Measurements from ENCODE around the gene NID1.

The NID1 gene

DNA sequence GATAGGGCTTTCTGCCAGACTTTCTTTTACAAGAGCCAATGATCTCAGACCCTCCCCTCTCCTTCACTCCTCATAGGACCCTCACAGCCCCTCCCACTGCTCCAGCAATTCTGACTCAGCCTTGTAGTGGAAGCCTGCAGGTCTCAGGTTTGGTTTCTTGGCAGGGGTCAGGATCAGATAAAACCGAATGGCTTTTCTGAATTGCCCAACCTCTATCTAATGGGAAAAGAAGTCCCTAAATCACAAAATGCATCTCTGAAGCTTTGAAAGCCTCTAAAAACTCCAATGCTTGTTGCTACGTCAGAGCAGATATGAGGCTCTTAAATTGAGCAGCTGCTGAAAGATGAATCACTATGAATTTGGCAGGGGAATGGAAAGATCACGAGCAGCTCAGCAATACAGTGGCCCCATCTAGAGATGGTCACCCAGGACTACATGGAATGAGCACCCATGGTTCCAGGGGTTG is 74.5 kb downstream of the NID1 start:
- no peaks in the 10 kb centered on the region for H3K27me3 ChIP-seq (replicated peaks)
- peaks cover 11% of the 10 kb centered on the region for H3K36me3 ChIP-seq (replicated peaks)
- DNase-seq = peak; percentile 63
- H3K27ac ChIP-seq = no peak overlapping the region
- in situ Hi-C loops (cut with HindIII; ENCODE audit: low pct_ligation_motif_present, low sequenced_read_pairs) = no loop called here
- TF ChIP-seq, protein P1, sequence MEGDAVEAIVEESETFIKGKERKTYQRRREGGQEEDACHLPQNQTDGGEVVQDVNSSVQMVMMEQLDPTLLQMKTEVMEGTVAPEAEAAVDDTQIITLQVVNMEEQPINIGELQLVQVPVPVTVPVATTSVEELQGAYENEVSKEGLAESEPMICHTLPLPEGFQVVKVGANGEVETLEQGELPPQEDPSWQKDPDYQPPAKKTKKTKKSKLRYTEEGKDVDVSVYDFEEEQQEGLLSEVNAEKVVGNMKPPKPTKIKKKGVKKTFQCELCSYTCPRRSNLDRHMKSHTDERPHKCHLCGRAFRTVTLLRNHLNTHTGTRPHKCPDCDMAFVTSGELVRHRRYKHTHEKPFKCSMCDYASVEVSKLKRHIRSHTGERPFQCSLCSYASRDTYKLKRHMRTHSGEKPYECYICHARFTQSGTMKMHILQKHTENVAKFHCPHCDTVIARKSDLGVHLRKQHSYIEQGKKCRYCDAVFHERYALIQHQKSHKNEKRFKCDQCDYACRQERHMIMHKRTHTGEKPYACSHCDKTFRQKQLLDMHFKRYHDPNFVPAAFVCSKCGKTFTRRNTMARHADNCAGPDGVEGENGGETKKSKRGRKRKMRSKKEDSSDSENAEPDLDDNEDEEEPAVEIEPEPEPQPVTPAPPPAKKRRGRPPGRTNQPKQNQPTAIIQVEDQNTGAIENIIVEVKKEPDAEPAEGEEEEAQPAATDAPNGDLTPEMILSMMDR (IDR thresholded peaks at IDR 0.05; ENCODE audit: low read depth, low read length, missing control alignments) = no peak
- no peak overlapping the region for H3K4me3 ChIP-seq (ENCODE audit: low read depth, low read length)

DNA sequence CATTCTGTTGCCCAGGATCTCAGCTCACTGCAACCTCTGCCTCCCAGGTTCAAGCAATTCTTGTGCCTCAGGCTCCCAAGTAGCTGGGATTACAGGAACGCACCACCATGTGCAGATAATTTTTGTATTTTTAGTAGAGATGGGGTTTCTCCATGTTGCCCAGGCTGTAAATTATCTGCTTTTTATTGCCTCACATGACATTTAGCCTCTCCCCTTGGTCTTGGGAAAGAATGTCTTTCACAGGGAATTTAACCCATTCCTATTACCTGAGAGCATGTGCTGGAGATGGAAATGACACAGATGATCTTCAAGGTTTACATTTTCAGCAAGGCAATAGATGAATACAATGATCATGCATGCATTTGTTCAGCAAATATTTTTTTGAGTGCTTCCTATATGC is 75.8 kb downstream of the NID1 start:
- Histone ChIP-seq H3K4me3 (ENCODE audit: low read depth, low read length) (no peak overlapping the region), H3K27me3 (replicated peaks) (no peaks in the 10 kb centered on the region), H3K36me3 (replicated peaks) (peaks cover 13% of the 10 kb centered on the region), H3K27ac (no peak overlapping the region)
- no peak for DNase-seq
- TF ChIP-seq, protein P1 (IDR thresholded peaks at IDR 0.05; ENCODE audit: low read depth, low read length, missing control alignments) = no peak
- in situ Hi-C loops (cut with HindIII; ENCODE audit: low pct_ligation_motif_present, low sequenced_read_pairs) = no loop called here

DNA sequence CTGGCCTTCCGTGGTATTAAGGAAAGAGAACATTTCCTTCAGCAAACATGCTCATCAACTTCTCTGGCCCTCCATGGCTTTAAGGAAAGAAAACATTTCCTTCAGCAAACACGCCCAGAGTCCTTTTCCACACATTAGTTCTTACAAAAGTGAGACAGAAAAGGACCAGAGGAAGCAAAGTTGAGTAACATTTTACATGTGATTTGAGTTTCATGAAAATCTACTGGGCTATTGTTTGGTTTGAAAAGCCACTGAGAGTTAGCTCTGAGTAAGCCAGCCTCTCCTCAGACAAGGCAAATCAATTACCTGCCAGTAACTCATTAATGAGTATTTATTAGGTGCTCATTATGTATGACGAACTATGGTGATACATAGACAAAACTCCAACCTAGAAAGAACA is 78.0 kb downstream of the NID1 start:
- no peak for DNase-seq
- Histone ChIP-seq H3K36me3 (replicated peaks) (peaks cover 13% of the 10 kb centered on the region), H3K27ac (no peak overlapping the region), H3K27me3 (replicated peaks) (no peaks in the 10 kb centered on the region), H3K4me3 (ENCODE audit: low read depth, low read length) (no peak overlapping the region)
- in situ Hi-C loops (cut with HindIII; ENCODE audit: low pct_ligation_motif_present, low sequenced_read_pairs) = no loop called here
- TF ChIP-seq, protein P1 (IDR thresholded peaks at IDR 0.05; ENCODE audit: low read depth, low read length, missing control alignments) = no peak

DNA sequence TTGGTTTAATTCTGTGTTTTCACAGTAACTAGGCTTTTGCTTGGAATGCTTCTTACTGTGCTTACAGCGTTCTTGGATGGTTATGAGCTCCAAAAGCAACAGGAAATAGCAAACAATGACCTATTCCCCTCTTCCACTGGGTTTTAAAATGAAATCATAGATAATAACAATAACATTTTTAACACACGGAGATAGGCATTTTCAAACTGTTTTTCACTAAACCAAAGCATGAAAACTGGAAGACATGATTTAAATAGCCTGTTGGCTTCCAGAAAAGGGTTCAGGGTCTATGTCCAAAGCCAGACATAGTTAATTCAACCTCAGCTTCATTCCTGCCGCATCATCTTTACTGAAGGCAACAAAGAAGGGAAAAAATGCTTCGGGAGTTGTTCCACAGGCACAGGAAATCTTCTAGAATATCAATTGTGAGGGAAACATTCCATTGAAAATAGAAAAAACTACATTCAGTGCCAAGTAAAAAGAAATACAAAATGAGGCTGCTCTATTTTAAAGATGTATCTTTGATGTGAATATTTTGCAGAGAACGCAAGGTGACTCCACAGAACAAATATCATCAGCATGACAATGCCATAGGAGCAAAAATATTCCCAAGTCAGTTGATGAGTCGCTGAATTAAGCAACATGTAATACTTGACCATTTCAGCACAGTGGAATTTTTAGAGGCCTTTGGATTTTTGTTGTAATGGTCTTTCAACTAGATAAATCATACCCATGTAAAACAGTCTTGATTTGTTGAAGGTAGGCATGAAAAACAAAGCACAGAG is 80.7 kb downstream of the NID1 start:
- H3K27ac ChIP-seq = peak overlapping the region; percentile 98
- peak; percentile 66 for DNase-seq

DNA sequence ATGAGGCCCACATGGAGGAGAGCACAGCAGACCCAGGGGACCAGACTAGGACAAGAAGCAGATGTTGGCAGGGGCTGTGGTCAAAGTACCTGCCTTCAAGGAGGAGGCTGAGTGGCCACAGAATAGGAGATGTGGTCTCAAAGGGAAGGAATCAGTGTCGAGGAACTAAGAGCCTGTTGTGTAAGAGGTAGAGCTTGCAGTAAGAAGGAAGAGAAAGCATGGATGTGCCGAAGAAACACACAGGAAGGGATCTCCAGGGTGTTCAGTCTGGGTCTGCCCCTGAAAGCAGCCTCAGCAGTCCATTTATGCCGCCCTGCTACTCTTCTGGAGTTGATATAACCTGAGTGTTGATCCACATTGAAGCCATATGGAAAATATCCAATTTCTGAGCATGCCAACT is 83.9 kb downstream of the NID1 start:
- DNase-seq = no peak
- in situ Hi-C loops (cut with HindIII; ENCODE audit: low pct_ligation_motif_present, low sequenced_read_pairs) = no loop called here
- TF ChIP-seq, protein P1 (IDR thresholded peaks at IDR 0.05; ENCODE audit: low read depth, low read length, missing control alignments) = no peak
- no peak overlapping the region for H3K4me3 ChIP-seq (ENCODE audit: low read depth, low read length)
- H3K27ac ChIP-seq = no peak overlapping the region
- H3K36me3 ChIP-seq (replicated peaks) = peaks cover 20% of the 10 kb centered on the region
- H3K27me3 ChIP-seq (replicated peaks) = no peaks in the 10 kb centered on the region

More for the DNA sequence above, 80.7 kb downstream of the NID1 start:
- Histone ChIP-seq H3K27me3 (replicated peaks) (no peaks in the 10 kb centered on the region), H3K36me3 (replicated peaks) (peaks cover 8% of the 10 kb centered on the region), H3K4me3 (ENCODE audit: low read depth, low read length) (no peak overlapping the region)
- TF ChIP-seq, protein P1 (IDR thresholded peaks at IDR 0.05; ENCODE audit: low read depth, low read length, missing control alignments) = no peak
- in situ Hi-C loops (cut with HindIII; ENCODE audit: low pct_ligation_motif_present, low sequenced_read_pairs) = no loop called here

All from brain microvascular endothelial cell (primary cell).